Aorta (tissue), 5 donors: ENCODE results near the gene BCKDHA. TPM values are rescaled to one million over a fixed set of nuclear protein-coding genes. Genes with fewer than 3 reads are reported as not detected.
"Not testable (repeated sequence)": the region's sequence is repeated elsewhere in the genome, so short reads cannot be mapped to it uniquely, and the experiment has no call there.

Experiments
- ATAC-seq: fragments of 200-7000 bp; cut with Tn5 transposase; one replicate; pipeline ENCODE4 v1.9.1; 2022; ENCODE audit warnings: moderate library complexity; ENCODE audit not compliant: low FRiP score
- DNase-seq, 2 donors: peaks; one replicate each; pipeline ENCODE4 v3.0.0-alpha.2; 2020
- H3K27ac ChIP-seq, 2 donors: one replicate each; pipeline ENCODE4 v1.5.1; 2013; ENCODE audit warnings: low read length in 2 of 2, mild to moderate bottlenecking in 2 of 2, moderate library complexity in 2 of 2, control low read depth in 1 of 2, inconsistent platforms in 1 of 2, low read depth in 1 of 2
- H3K27me3 ChIP-seq, 2 donors: one replicate each; pipeline ENCODE4 v1.6.1; 2013; ENCODE audit warnings: control low read depth in 1 of 2, low read length in 1 of 2, mild to moderate bottlenecking in 1 of 2, moderate library complexity in 1 of 2; ENCODE audit not compliant: insufficient read depth in 2 of 2, control insufficient read depth in 1 of 2
- H3K36me3 ChIP-seq, 2 donors: one replicate each; pipeline ENCODE4 v1.6.1; 2013; ENCODE audit warnings: control low read depth in 1 of 2, low read length in 1 of 2, mild to moderate bottlenecking in 1 of 2; ENCODE audit not compliant: insufficient read depth in 2 of 2, control insufficient read depth in 1 of 2
- H3K4me1 ChIP-seq, 2 donors: one replicate each; pipeline ENCODE4 v1.6.1; 2013; ENCODE audit warnings: low read length in 2 of 2, control low read depth in 1 of 2, mild to moderate bottlenecking in 1 of 2, moderate library complexity in 1 of 2; ENCODE audit not compliant: insufficient read depth in 2 of 2, control insufficient read depth in 1 of 2
- H3K4me3 ChIP-seq, 2 donors: one replicate each; pipeline ENCODE4 v1.5.1; 2013; ENCODE audit warnings: low read length in 2 of 2, control low read depth in 1 of 2, mild to moderate bottlenecking in 1 of 2
- H3K9me3 ChIP-seq: one replicate; pipeline ENCODE4 v1.6.1; 2013; ENCODE audit warnings: mild to moderate bottlenecking, low read length; ENCODE audit not compliant: control insufficient read depth
- WGBS, 2 donors: extraction: QIAGEN DNeasy Blood & Tissue Kit; methylation state at CpG; one replicate each; pipeline ENCODE4 v1.1.7; 2013; 5-methylcytosine and 5-hydroxymethylcytosine counted together
- intact Hi-C, 2 donors: fragments of 100-400 bp; cut with DNase I; formaldehyde crosslinking; loops; one replicate each; pipeline versions ENCODE4 v1.14.2 to v1.15.0; 2022
- polyA plus RNA-seq, 2 donors: library from polyadenylated mRNA; stranded (reverse); fragments of 200-250 nt; gene quantifications; one replicate each; pipeline ENCODE4 v1.2.3, GENCODE V29; 2013
- total RNA-seq, 2 donors: library from RNA; stranded (reverse); fragmentation: NEBNext Ultra II Directional; extraction: Animal tissue kit (Norgen Biotek cat#: 25700); gene quantifications; one replicate each; pipeline ENCODE4 v1.2.1, GENCODE V29; 2021
- donor health status: healthy with polysubstance abuse.
- donor health status: Bipolar disorder and iron deficiency.
- donor health status: DM: no; HTN: no; CAD: no.
- donor health status: DM: no; HTN: no; CAD: no.
- donor health status: DM: yes; HTN: yes; CAD: no.

The BCKDHA gene
- total and polyA plus RNA-seq, 4 donors: 11.1 to 50.6 (median 13.4) TPM

DNA sequence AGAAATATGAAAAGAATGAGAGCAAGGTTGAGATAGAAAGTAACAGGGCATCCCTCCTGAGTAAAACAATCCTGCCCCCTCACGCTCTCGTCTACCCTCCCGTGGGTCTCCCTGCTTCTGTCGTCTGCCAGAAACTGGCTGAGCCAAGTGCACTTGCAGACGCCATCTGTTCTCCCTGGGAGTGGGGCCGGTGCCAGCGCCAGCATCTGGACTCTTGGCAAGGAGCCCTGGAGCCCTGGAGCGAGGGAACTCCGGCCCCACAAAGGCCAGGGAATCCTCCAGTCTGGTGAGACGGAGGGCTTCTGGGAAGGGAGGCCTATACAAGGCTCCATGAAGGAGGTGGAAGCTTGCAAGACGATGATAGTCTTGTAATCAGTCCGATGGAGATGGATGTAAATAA lies 23.6 kb upstream of the BCKDHA start:
- H3K27me3 ChIP-seq: no peaks in the 10 kb centered on the region
- DNase-seq: peak; percentile 89 to 90
- H3K27ac ChIP-seq: no peak overlapping the region
- intact Hi-C loops: no loop called here
- WGBS, 2 donors: 3 to 5% methylated on average over 12 of the region's 12 CpGs
- H3K4me3 ChIP-seq: no peak overlapping the region
- peak; percentile 58 for ATAC-seq
- H3K4me1 ChIP-seq: no peaks in the 10 kb centered on the region
- no peaks in the 10 kb centered on the region for H3K9me3 ChIP-seq
- no peaks in the 10 kb centered on the region for H3K36me3 ChIP-seq

DNA sequence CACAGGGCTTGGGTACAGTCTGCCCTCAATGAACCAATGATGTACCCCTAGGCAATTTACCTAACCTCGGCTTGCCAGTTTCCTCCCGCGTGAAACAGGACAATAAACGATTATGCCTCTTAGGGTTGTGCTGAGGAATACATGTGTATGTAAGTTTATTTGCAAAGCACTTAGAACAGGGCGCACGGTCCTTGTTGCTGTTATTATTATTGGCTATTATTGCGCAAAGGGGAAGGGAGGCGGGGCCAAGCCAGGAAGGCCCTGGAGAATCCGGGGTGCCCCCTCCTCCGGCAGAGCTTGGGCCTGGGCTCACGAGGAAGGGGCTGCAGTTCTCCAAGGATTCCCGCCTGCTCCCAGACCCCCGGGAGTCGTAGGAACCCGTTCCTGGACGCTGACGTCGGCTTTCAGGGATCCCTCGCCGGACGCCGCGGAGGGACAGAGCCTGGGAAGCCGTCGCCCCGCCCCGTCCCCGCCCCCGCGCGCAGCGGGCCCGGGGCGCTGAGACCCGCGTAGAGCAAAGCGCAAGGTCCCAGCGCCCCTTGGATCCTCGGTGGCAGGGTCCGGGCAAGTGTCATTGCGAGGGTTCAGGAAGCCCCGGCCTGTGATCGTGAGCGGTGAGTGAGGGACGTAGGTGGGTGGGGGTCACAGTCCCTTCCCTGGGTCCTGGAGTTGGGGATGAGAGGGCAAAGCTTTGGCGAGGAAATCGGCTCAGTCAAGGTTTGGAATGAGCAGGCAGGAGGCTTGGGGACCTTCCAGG lies 21.2 kb upstream of the BCKDHA start, which contains the start of gene TMEM91:
Gene TMEM91 (plus strand): TSS at position 293 of the 757 bp plus-strand sequence. CDS start 1,777 bp downstream, outside the sequence.
- ATAC-seq (peak; percentile 76), DNase-seq (peak; percentile 64 to 84)
- Histone ChIP-seq H3K27ac (peak within 1 kb of the TSS in 1 of 2 donors; percentile 62), H3K36me3 (no peaks in the 10 kb centered on the region), H3K9me3 (no peaks in the 10 kb centered on the region), H3K4me3 (peak within 1 kb of the TSS; percentile 2 to 43), H3K27me3 (no peaks in the 10 kb centered on the region), H3K4me1 (no peaks in the 10 kb centered on the region)
- 2% methylated on average over 43 to 47 of the region's 47 CpGs for WGBS, 2 donors
- intact Hi-C loops: no loop called here

- ATAC-seq (peak; percentile 8), DNase-seq (no peak)
- WGBS, 2 donors: 53 to 64% methylated on average over 8 of the region's 8 CpGs
- Histone ChIP-seq H3K27ac (peak overlapping the region in 1 of 2 donors; percentile 0), H3K36me3 (no peaks in the 10 kb centered on the region), H3K4me3 (peak overlapping the region in 1 of 2 donors; percentile 43), H3K9me3 (no peaks in the 10 kb centered on the region), H3K27me3 (no peaks in the 10 kb centered on the region), H3K4me1 (no peaks in the 10 kb centered on the region)
- intact Hi-C loops: no loop called here
These were observed 20.6 kb upstream of the BCKDHA start for GRCh38 chr19:41376998-41377365.

- Histone ChIP-seq H3K9me3 (no peaks in the 10 kb centered on the region), H3K27me3 (no peaks in the 10 kb centered on the region), H3K36me3 (no peaks in the 10 kb centered on the region), H3K4me3 (no peak overlapping the region), H3K4me1 (no peaks in the 10 kb centered on the region), H3K27ac (no peak overlapping the region)
- ATAC-seq (no peak), DNase-seq (no peak)
- intact Hi-C loops: no loop called here
- WGBS, 2 donors: 57 to 67% methylated on average over 9 of the region's 9 CpGs
These were observed 19.5 kb upstream of the BCKDHA start for GRCh38 chr19:41377977-41378709.

- H3K27ac ChIP-seq, H3K36me3 ChIP-seq, H3K27me3 ChIP-seq, ATAC-seq, intact Hi-C loops, DNase-seq, H3K4me3 ChIP-seq, H3K4me1 ChIP-seq, H3K9me3 ChIP-seq: not testable (repeated sequence)
- 96% methylated on average over 8 of the region's 8 CpGs for WGBS, 2 donors
These were observed 16.1 kb upstream of the BCKDHA start for GRCh38 chr19:41381536-41381935.

DNA sequence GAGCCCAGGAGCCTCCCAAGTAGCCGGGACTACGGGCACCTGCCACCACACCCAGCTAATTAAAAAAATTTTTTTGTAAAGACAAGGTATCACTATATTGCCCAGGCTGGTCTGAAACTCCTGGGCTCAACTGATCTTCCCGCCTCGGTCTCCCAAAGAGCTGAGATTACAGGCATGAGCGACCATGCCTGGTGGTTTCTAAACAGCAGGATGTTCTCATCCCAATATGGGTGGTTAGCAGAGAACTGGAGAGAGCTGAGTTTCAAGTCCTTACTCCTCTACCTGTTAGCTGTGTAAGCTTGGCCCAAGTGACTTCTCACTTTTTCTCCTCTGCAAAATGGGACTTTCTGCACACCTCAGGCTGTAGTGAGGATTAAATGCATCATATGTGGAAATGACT lies 13.3 kb upstream of the BCKDHA start:
- H3K27ac ChIP-seq: no peak overlapping the region
- no peak overlapping the region for H3K4me3 ChIP-seq
- intact Hi-C loops: no loop called here
- DNase-seq (no peak), ATAC-seq (no peak)
- H3K36me3 ChIP-seq: no peaks in the 10 kb centered on the region
- no peaks in the 10 kb centered on the region for H3K27me3 ChIP-seq
- WGBS, 2 donors: 91 to 95% methylated on average over 5 of the region's 5 CpGs
- H3K9me3 ChIP-seq: no peaks in the 10 kb centered on the region
- no peaks in the 10 kb centered on the region for H3K4me1 ChIP-seq

GRCh38 chr19:41386442-41386841 lies 11.2 kb upstream of the BCKDHA start:
- ATAC-seq: no peak
- H3K4me1 ChIP-seq: no peaks in the 10 kb centered on the region
- intact Hi-C loops: no loop called here
- no peaks in the 10 kb centered on the region for H3K27me3 ChIP-seq
- H3K36me3 ChIP-seq: peaks cover 0 to 3% of the 10 kb centered on the region in 2 donors
- no peak overlapping the region for H3K4me3 ChIP-seq
- DNase-seq: no peak
- no peak overlapping the region for H3K27ac ChIP-seq
- WGBS, 2 donors: 90 to 92% methylated on average over 13 of the region's 13 CpGs
- no peaks in the 10 kb centered on the region for H3K9me3 ChIP-seq

DNA sequence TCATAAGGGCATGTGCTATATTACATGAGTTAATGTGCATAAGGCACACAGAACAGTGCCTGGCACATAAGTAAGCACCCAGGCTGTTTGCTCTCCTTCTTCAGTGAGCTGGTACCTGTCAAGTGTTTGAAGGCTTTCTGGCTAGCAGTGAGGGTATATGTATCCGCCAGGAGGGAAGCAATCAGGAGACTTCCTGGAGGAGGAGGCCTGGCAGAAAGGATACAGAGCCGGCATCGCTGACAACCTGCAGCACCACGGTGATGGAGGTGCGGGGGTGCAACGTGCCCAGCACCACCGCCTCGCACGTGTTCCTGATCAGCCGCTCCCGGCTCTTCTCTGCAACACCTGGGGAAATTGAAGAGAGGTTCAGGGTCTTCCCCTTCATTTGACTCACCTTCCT lies 6.0 kb upstream of the BCKDHA start:
- Histone ChIP-seq H3K27ac (no peak overlapping the region), H3K4me3 (no peak overlapping the region), H3K4me1 (no peaks in the 10 kb centered on the region), H3K9me3 (no peaks in the 10 kb centered on the region), H3K36me3 (peaks cover 0 to 3% of the 10 kb centered on the region in 2 donors), H3K27me3 (no peaks in the 10 kb centered on the region)
- 89 to 95% methylated on average over 11 of the region's 11 CpGs for whole genome bisulfite sequencing, 2 donors
- DNase-seq (no peak), ATAC-seq (no peak)
- intact Hi-C loops: no loop called here

GRCh38 chr19:41392775-41393174 lies 4.8 kb upstream of the BCKDHA start:
- no peaks in the 10 kb centered on the region for H3K4me1 ChIP-seq
- H3K36me3 ChIP-seq: peaks cover 0 to 3% of the 10 kb centered on the region in 2 donors
- no peak overlapping the region for H3K27ac ChIP-seq
- H3K4me3 ChIP-seq: no peak overlapping the region
- no peak for DNase-seq
- H3K9me3 ChIP-seq: no peaks in the 10 kb centered on the region
- WGBS, 2 donors: 85 to 87% methylated on average over 12 of the region's 12 CpGs
- intact Hi-C loops: no loop called here
- ATAC-seq: no peak
- no peaks in the 10 kb centered on the region for H3K27me3 ChIP-seq
